Cardiac muscle cell (in vitro differentiated cells and primary cell): ENCODE results near the gene RAP1GAP2. TPM values are rescaled to one million over a fixed set of nuclear protein-coding genes. Genes with fewer than 3 reads are reported as not detected.

Experiments used
- DNase-seq, 2 donors: peaks; one replicate each; pipeline versions ENCODE4 v3.0.0 to v3.0.0-alpha.2; 2010 to 2017; ENCODE audit warnings: low read depth in 1 of 2, low spot score in 1 of 2
- H3K27ac ChIP-seq: fragments of 200-600 bp; sonication (generic); 2 replicates; pipeline ENCODE4 v1.5.1; 2016
- H3K27me3 ChIP-seq: fragments of 200-600 bp; sonication (generic); 2 replicates; pipeline ENCODE4 v1.6.0; 2016; ENCODE audit warnings: control low read depth
- H3K36me3 ChIP-seq: fragments of 200-600 bp; sonication (generic); 2 replicates; pipeline ENCODE4 v1.5.1; 2016; ENCODE audit warnings: control low read depth
- H3K4me1 ChIP-seq: fragments of 200-600 bp; sonication (generic); 2 replicates; pipeline ENCODE4 v1.8.1; 2017; ENCODE audit warnings: low read depth, mild to moderate bottlenecking, mixed run types
- H3K4me3 ChIP-seq: fragments of 200-600 bp; sonication (generic); 2 replicates; pipeline ENCODE4 v1.5.1; 2016; ENCODE audit warnings: mild to moderate bottlenecking
- H3K9me3 ChIP-seq: fragments of 200-600 bp; sonication (generic); 2 replicates; pipeline ENCODE4 v1.5.1; 2017; ENCODE audit warnings: low read depth, mild to moderate bottlenecking, control low read depth
- polyA plus RNA-seq: library from polyadenylated mRNA; unstranded; fragments of >200 nt; fragmentation: Nextera tagmentation; extraction: Ambion mirVana; gene quantifications from 2 replicates; pipeline ENCODE4 v1.2.1, GENCODE V29; 2016
- total RNA-seq: library from RNA; depleted of rRNA; stranded (reverse); fragments of >200 nt; gene quantifications from 2 replicates; pipeline ENCODE4 v1.2.3, GENCODE V29; 2016
- TF ChIP-seq, protein P1 (sequence below): IDR thresholded peaks from 2 replicates; pipeline ENCODE4 v1.5.1; 2012; ENCODE audit warnings: low read depth, mild to moderate bottlenecking, low read length

The RAP1GAP2 gene
- total and polyA plus RNA-seq, 2 experiments from 2014 or later = 1.2 to 2.9 TPM

DNA sequence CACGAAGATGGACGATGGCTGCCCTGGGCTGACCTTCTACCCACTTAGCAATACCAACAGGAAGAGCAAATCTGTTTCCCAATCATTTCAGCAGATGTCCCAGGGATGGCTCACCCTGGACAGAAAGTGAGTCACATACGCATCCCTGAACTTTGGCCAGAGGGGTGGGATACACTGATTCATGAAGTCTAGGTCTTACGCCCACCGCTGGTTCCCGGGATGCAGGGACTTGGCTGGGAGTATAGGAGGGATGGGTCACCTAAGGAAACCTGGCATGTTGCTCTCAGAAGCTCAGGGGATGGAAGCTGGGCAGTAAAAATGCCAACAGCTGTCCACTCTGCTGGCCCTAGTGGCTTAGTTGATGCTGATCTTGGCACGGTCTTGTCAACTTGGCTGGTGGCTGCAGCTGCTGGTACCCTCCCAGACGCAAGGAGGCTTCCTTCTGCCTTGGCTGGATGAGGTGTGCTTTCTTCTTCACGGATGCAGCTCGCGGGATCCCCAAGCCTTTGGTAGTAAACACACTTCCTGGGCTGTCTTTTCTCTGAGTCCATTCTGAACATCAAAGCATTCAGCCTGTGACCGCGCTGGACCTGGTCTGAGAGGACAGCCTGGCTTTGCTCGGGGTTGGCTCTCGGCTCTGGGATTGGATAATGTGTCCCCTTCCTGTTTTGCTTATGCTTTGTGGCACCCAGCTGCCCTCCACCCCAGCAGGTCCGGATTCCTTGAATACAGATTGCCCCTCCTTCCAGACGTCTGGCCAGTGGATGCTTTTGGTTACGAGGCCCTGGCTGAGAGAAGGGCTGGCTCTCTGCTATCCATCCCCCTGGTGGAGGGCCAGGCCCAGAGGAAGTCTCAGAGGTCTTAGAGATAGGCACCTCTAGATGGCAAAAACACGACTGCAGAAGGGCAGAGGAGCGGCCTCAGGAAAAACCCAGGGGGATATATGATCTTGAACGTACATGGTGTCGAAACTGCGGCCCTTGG lies 71.5 kb downstream of the RAP1GAP2 start:
- Histone ChIP-seq H3K27me3 (no peaks in the 10 kb centered on the region), H3K36me3 (no peaks in the 10 kb centered on the region), H3K4me3 (no peak overlapping the region), H3K9me3 (no peaks in the 10 kb centered on the region), H3K27ac (no peak overlapping the region), H3K4me1 (peaks cover 7% of the 10 kb centered on the region)
- TF ChIP-seq, protein P1, sequence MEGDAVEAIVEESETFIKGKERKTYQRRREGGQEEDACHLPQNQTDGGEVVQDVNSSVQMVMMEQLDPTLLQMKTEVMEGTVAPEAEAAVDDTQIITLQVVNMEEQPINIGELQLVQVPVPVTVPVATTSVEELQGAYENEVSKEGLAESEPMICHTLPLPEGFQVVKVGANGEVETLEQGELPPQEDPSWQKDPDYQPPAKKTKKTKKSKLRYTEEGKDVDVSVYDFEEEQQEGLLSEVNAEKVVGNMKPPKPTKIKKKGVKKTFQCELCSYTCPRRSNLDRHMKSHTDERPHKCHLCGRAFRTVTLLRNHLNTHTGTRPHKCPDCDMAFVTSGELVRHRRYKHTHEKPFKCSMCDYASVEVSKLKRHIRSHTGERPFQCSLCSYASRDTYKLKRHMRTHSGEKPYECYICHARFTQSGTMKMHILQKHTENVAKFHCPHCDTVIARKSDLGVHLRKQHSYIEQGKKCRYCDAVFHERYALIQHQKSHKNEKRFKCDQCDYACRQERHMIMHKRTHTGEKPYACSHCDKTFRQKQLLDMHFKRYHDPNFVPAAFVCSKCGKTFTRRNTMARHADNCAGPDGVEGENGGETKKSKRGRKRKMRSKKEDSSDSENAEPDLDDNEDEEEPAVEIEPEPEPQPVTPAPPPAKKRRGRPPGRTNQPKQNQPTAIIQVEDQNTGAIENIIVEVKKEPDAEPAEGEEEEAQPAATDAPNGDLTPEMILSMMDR = peak; percentile 15
- peak in 1 of 2 donors; percentile 65 for DNase-seq

GRCh38 chr17:2869604-2870003 lies 73.4 kb downstream of the RAP1GAP2 start:
- H3K27ac ChIP-seq = no peak overlapping the region
- no peak overlapping the region for H3K4me3 ChIP-seq
- no peak for DNase-seq
- peaks cover 16% of the 10 kb centered on the region for H3K4me1 ChIP-seq
- H3K27me3 ChIP-seq = no peaks in the 10 kb centered on the region
- H3K9me3 ChIP-seq = no peaks in the 10 kb centered on the region
- H3K36me3 ChIP-seq = no peaks in the 10 kb centered on the region
- TF ChIP-seq, protein P1 = no peak

DNA sequence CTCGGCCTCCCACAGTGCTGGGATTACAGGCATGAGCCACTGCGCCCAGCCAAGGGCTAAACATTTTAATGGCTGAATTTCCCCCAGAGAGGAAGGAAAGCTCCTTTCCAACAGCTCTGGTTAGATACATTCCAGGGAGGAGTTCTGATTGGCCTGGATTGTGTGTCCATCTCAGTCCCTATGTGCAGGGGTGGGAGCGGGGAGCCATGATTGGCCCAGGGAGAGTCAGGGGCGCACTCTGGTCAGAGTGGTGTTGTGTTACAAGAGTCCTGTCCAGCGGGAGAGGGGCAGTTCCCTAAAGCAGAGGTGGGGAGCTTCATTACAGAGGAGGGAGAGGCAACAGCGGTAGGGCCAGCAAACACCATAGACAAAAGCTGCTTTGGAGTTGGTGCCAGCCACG lies 75.0 kb downstream of the RAP1GAP2 start:
- H3K9me3 ChIP-seq = no peaks in the 10 kb centered on the region
- peaks cover 8% of the 10 kb centered on the region for H3K4me1 ChIP-seq
- H3K36me3 ChIP-seq = no peaks in the 10 kb centered on the region
- no peak overlapping the region for H3K4me3 ChIP-seq
- no peaks in the 10 kb centered on the region for H3K27me3 ChIP-seq
- DNase-seq = peak in 1 of 2 donors; percentile 60
- TF ChIP-seq, protein P1 = no peak
- no peak overlapping the region for H3K27ac ChIP-seq

DNA sequence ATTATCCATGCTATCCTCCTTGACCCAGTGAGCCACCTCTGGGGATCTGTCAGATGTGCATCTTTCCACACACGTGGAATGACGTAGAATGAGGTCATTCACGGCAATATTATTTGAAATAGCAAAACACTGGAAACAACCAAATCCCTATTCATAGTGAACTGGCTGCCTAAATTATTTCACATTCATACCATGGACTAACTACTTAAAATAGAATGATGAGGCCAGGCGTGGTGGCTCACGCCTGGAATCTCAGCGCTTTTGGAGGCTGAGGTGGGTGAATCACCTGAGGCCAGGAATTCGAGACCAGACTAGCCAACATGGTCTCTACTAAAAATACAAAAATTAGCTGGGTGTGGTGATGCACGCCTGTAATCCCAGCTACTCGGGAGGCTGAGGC lies 75.5 kb downstream of the RAP1GAP2 start:
- DNase-seq = no peak
- Histone ChIP-seq H3K9me3 (no peaks in the 10 kb centered on the region), H3K4me1 (peaks cover 12% of the 10 kb centered on the region), H3K4me3 (no peak overlapping the region), H3K27me3 (no peaks in the 10 kb centered on the region), H3K27ac (no peak overlapping the region), H3K36me3 (no peaks in the 10 kb centered on the region)
- TF ChIP-seq, protein P1 = no peak

- Histone ChIP-seq H3K4me1 (peaks cover 12% of the 10 kb centered on the region), H3K9me3 (no peaks in the 10 kb centered on the region), H3K36me3 (no peaks in the 10 kb centered on the region), H3K27me3 (no peaks in the 10 kb centered on the region), H3K4me3 (no peak overlapping the region), H3K27ac (no peak overlapping the region)
- no peak for DNase-seq
- TF ChIP-seq, protein P1 = no peak
Observed at GRCh38 chr17:2872282-2872681, 76.0 kb downstream of the RAP1GAP2 start.
